Suprapubic skin (tissue), 4 donors: ENCODE data around the gene NFKBIA. TPM values are rescaled to one million over a fixed set of nuclear protein-coding genes. Genes with fewer than 3 reads are reported as not detected.
A peak's percentile ranks its signal among the peaks of the same experiment; 100 is the strongest.
"Not testable (repeated sequence)": the region's sequence is repeated elsewhere in the genome, so short reads cannot be mapped to it uniquely, and the experiment has no call there.

Source experiments
- DNase-seq, 2 donors: peaks; one replicate each; pipeline ENCODE4 v3.0.0-alpha.2; 2019; ENCODE audit warnings: low spot score in 2 of 2
- H3K27ac ChIP-seq: fragments of 200-600 bp; sonication (generic); one replicate; pipeline ENCODE4 v1.5.1; 2019
- H3K27me3 ChIP-seq: fragments of 200-600 bp; sonication (generic); one replicate; pipeline ENCODE4 v1.5.1; 2019
- H3K36me3 ChIP-seq: fragments of 200-600 bp; sonication (generic); one replicate; pipeline ENCODE4 v1.5.1; 2019
- H3K4me1 ChIP-seq: fragments of 200-600 bp; sonication (generic); one replicate; pipeline ENCODE4 v1.5.1; 2019
- H3K4me3 ChIP-seq: fragments of 200-600 bp; sonication (generic); one replicate; pipeline ENCODE4 v1.5.1; 2019; ENCODE audit warnings: mild to moderate bottlenecking
- H3K9me3 ChIP-seq: fragments of 200-600 bp; sonication (generic); one replicate; pipeline ENCODE4 v1.5.1; 2019
- CTCF ChIP-seq, 2 donors: fragments of 200-600 bp in 1 of 2; fragments of 450-650 bp in 1 of 2; sonication (generic) in 1 of 2; IDR thresholded peaks; one replicate each; pipeline ENCODE4 v1.5.1; 2016 to 2019; ENCODE audit warnings: antibody characterized with exemption in 2 of 2, mild to moderate bottlenecking in 1 of 2, moderate library complexity in 1 of 2
- EP300 ChIP-seq: sonication (generic); formaldehyde crosslinking; IDR thresholded peaks from one replicate; pipeline ENCODE4 v1.6.1; 2017; ENCODE audit warnings: antibody characterized with exemption
- POLR2A ChIP-seq, 2 donors: fragments of 450-650 bp; IDR thresholded peaks; one replicate each; pipeline ENCODE4 v1.6.1; 2017; ENCODE audit warnings: antibody characterized with exemption in 2 of 2, mild to moderate bottlenecking in 2 of 2, moderate library complexity in 2 of 2
- POLR2AphosphoS5 ChIP-seq, 3 donors: sonication (generic); formaldehyde crosslinking; IDR thresholded peaks; one replicate each; pipeline ENCODE4 v1.6.1; 2017; ENCODE audit warnings: antibody characterized with exemption in 3 of 3
- WGBS: methylation state at CpG from one replicate; pipeline ENCODE4 v1.1.5; 2018; 5-methylcytosine and 5-hydroxymethylcytosine counted together
- total RNA-seq, 4 donors: library from RNA; depleted of rRNA; stranded (reverse); fragments of >200 nt; gene quantifications; one replicate each; pipeline ENCODE4 v1.1.0, GENCODE V29; 2016

Gene NFKBIA
- total RNA-seq, 4 donors from 2014 or later = 510 to 768 (median 735) TPM

DNA sequence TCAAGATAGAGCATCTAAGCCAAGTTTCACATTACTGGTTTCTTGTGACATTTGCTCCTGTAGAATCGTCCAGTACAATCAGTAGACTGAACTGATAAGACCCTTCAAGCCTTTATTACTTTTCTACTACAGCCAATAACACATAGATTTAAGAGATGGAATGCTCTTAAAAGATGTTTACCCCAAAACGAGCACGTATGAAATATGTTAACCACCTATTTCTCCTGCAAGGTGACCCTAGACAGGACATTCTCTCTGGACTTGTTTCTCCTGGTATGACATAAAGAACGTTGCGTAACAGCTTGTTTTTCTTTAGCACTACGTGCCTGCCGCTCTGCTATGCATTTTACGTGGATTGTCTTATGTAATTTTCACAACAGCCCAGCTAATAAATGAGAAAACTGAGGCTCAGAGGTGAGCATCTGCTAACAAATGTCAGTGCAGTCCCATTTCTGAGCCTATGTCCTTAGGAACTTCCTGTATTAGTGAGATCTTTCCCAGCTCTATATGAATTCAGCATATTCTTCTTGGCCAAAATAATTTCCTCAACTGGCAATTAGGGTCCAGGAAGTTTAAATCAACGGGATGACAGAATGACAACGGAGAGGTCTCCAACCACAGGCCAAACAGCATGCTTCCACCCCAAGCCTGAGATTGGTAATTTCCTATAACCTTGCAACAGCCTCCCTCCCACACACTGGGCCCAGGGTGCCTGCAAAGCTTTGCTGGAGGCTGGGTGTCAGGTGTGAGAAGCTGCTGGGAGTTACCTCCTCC, 3.7 kb downstream of the NFKBIA start:
- Histone ChIP-seq H3K27me3 (no peaks in the 10 kb centered on the region), H3K4me1 (peaks cover 66% of the 10 kb centered on the region), H3K36me3 (peaks cover 45% of the 10 kb centered on the region), H3K4me3 (peak overlapping the region; percentile 97), H3K9me3 (no peaks in the 10 kb centered on the region), H3K27ac (peak overlapping the region; percentile 100)
- no peak for DNase-seq
- 34% methylated on average over 10 of the region's 10 CpGs for WGBS
- TF ChIP-seq EP300 = no peak
- peak in 1 of 3 donors; percentile 21 for TF ChIP-seq POLR2AphosphoS5 (IDR thresholded peaks at IDR 0.05)
- no peak for TF ChIP-seq CTCF (IDR thresholded peaks at IDR 0.05)
- TF ChIP-seq POLR2A (IDR thresholded peaks at IDR 0.05) = peak in 1 of 2 donors; percentile 7

DNA sequence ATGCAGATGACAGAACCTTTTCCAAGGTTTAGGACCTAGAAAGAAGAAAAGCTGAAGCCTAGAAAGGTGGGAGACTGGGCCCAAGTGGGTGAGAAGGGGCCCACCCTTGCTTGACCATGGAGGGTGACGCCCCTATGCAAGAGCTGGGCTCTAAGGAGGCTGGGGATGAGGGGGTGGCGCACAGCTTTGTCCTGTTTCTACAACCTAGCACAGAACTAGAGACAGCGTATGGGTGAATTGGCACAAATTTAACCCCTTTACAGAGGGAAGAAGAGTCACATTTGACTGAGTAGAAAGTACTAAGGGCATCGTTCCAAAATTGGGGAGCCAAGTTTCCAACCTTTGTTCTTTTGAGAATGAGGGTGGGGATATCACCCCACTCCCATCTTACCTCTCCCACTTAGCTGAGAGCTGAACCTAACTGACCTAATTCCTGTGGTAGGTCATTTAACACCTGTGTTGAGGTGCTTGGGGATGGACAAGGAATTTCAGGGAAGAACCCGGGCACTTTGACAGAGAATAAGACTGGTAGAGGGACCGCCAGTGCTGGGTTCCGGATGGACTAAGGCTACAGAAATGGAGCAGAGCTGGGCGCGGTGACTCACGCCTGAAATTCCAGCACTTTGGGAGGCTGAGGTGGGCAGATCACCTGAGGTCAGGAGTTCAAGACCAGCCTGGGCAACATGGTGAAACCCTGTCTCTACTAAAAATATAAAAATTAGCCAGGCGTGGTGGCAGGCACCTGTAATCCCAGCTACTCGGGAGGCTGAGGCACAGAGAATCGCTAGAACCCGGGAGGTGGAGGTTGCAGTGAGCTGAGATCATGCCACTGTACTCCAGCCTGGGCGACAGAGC, 5.2 kb downstream of the NFKBIA start:
- H3K9me3 ChIP-seq = no peaks in the 10 kb centered on the region
- peak overlapping the region; percentile 54 for H3K27ac ChIP-seq
- no peaks in the 10 kb centered on the region for H3K27me3 ChIP-seq
- no peak for DNase-seq
- H3K36me3 ChIP-seq = peaks cover 45% of the 10 kb centered on the region
- no peak overlapping the region for H3K4me3 ChIP-seq
- 86% methylated on average over 15 of the region's 15 CpGs for WGBS
- peaks cover 58% of the 10 kb centered on the region for H3K4me1 ChIP-seq
- TF ChIP-seq POLR2AphosphoS5 (IDR thresholded peaks at IDR 0.05) (no peak), EP300 (no peak), POLR2A (IDR thresholded peaks at IDR 0.05) (no peak), CTCF (IDR thresholded peaks at IDR 0.05) (no peak)

- no peak for DNase-seq
- Histone ChIP-seq H3K4me3 (no peak overlapping the region), H3K27me3 (no peaks in the 10 kb centered on the region), H3K36me3 (peaks cover 40% of the 10 kb centered on the region), H3K27ac (peak overlapping the region; percentile 54), H3K9me3 (no peaks in the 10 kb centered on the region), H3K4me1 (peaks cover 55% of the 10 kb centered on the region)
- WGBS = 19% methylated on average over 4 of the region's 4 CpGs
- no peak for TF ChIP-seq POLR2A (IDR thresholded peaks at IDR 0.05)
These were observed 6.4 kb downstream of the NFKBIA start for GRCh38 chr14:35398071-35398584.

GRCh38 chr14:35396610-35397009, 7.9 kb downstream of the NFKBIA start:
- H3K4me1 ChIP-seq = peaks cover 44% of the 10 kb centered on the region
- H3K27ac ChIP-seq = not testable (repeated sequence)
- 99% methylated on average over 7 of the region's 7 CpGs for WGBS

GRCh38 chr14:35395283-35395682, 9.3 kb downstream of the NFKBIA start:
- H3K9me3 ChIP-seq = no peaks in the 10 kb centered on the region
- no peaks in the 10 kb centered on the region for H3K27me3 ChIP-seq
- TF ChIP-seq EP300 = no peak
- TF ChIP-seq POLR2AphosphoS5 (IDR thresholded peaks at IDR 0.05) = no peak
- no peak for TF ChIP-seq CTCF (IDR thresholded peaks at IDR 0.05)
- TF ChIP-seq POLR2A (IDR thresholded peaks at IDR 0.05) = no peak
- no peak overlapping the region for H3K4me3 ChIP-seq
- 96% methylated on average over 13 of the region's 13 CpGs for WGBS
- peaks cover 37% of the 10 kb centered on the region for H3K4me1 ChIP-seq
- no peak overlapping the region for H3K27ac ChIP-seq
- peaks cover 12% of the 10 kb centered on the region for H3K36me3 ChIP-seq
- DNase-seq = no peak

More at GRCh38 chr14:35396610-35397009, 7.9 kb downstream of the NFKBIA start:
- DNase-seq, H3K27me3 ChIP-seq, H3K4me3 ChIP-seq, H3K9me3 ChIP-seq: not testable (repeated sequence)
- H3K36me3 ChIP-seq = peaks cover 25% of the 10 kb centered on the region
